Activated CD4-positive, alpha-beta T cell treated with anti-CD3 and anti-CD28 coated beads, Interleukin-2, Interleukin-6, amounts not matched to agents 100 ng/mL and 50 ng/mL, durations not matched to agents 16 hours and 8 hours (primary cell): ENCODE data around the gene PPP2R2C.

ENCODE experiments used
- DNase-seq: peaks from one replicate; pipeline ENCODE4 v3.0.0-alpha.2; 2020

PPP2R2C gene

GRCh38 chr4:6394671-6395081 lies 77.7 kb downstream of the PPP2R2C start:
- no peak for DNase-seq

GRCh38 chr4:6393544-6394475 lies 78.6 kb downstream of the PPP2R2C start:
- DNase-seq: no peak

- DNase-seq: no peak
Observed at GRCh38 chr4:6393066-6393465, 79.3 kb downstream of the PPP2R2C start.

DNA sequence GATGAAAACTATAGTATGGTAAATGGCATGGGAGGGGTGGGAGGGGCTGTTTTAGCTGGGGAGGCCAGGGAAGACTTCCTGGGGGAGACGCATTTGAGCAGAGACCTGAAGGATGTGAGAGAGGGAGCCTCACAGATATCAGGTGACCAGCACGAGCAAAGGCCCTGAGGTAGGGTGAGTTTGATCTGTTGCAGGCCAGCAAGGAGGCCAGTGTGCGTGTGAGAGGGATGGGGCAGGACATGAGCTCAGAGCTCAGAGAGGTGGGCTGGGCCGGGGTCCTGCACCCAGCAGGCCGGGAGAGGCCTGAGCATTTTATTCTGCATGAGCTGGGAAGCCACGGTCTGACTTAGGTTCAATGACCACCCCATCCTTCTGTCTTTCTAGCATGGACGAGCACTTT lies 80.0 kb downstream of the PPP2R2C start:
- DNase-seq: no peak

- no peak for DNase-seq
Observed at GRCh38 chr4:6391852-6392188, 80.6 kb downstream of the PPP2R2C start.

- DNase-seq: no peak
Observed at GRCh38 chr4:6391186-6391851, 81.1 kb downstream of the PPP2R2C start.

DNA sequence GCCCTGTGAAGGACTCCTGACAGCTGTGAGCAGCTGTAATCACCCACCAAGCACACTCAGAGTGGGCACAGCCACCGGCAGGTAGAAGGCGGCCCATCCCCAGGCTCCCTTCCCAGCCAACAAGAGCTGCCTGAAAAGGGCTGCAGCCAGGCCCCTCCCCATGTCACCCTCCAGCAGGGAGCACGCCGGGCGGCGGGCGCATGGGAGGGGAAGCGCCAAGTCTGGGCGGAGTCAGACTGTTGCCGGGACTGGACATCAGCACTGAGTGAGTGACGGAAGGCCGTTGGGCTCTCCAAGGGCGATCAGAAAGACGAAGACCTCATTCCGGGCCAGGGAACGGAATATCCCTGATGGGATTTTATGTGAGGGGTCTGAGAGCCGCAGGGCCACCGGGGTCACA lies 82.1 kb downstream of the PPP2R2C start:
- no peak for DNase-seq

- DNase-seq: no peak
Observed at GRCh38 chr4:6389142-6389825, 83.1 kb downstream of the PPP2R2C start.

DNA sequence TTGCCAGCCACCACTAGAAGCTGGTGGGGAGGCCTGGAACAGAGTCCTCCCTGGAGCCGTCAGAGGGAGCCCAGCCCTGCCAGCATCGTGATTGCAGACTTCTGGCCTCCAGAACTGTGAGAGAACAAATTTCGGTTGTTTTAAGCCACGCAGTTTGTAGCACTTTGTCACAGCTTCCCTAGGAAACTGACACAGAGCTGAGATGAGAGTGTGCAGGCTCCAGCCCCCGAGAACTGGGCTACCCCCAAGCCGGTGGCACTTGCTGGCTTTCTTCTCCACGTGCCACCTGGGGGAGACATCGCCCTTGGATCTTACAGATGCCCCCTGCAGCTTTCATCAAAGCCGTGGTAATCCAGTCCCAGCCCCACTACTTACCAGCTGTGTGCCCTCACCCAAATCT lies 83.7 kb downstream of the PPP2R2C start:
- no peak for DNase-seq

- DNase-seq: no peak
Observed at GRCh38 chr4:6387946-6388345, 84.5 kb downstream of the PPP2R2C start.

- no peak for DNase-seq
Observed at GRCh38 chr4:6386091-6386490, 86.3 kb downstream of the PPP2R2C start.

GRCh38 chr4:6385288-6385687 lies 87.1 kb downstream of the PPP2R2C start:
- no peak for DNase-seq

DNA sequence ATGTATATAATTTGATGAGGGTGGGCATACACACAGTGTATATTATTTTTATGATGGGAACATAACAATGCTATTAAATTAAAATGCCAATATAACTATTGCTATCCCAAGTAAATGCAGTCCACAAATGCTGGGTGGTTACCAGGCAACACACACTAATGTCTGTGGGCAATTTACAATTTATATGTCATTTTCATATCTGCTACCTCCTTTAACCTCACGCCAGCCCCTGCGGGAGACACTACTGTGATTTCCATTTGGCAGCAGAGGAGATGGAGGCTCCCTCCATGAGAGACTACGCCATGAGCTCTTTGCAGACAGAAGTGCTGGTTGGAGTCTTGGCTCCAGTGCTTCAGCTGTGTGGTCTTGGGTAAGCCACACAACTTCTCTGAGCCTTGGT lies 87.9 kb downstream of the PPP2R2C start:
- DNase-seq: no peak

DNA sequence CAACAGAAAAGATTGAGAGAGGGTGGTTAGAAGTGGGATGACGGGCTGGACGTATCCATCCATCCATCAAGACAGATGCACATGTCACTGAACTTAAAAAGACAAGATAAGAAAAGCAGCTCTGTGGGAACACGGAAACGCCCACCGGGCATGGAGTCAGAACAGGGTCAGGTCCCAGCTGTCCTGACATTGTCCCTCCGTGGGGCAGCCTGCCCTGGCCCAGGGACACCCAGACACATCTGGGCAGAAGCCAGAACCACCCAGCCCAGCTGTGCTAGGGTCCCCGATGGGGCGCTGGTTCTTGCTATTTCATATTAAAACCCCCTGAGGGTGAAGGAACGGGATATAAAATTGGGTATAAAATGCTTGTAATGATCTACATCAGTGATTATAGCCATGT lies 88.5 kb downstream of the PPP2R2C start:
- DNase-seq: no peak

DNA sequence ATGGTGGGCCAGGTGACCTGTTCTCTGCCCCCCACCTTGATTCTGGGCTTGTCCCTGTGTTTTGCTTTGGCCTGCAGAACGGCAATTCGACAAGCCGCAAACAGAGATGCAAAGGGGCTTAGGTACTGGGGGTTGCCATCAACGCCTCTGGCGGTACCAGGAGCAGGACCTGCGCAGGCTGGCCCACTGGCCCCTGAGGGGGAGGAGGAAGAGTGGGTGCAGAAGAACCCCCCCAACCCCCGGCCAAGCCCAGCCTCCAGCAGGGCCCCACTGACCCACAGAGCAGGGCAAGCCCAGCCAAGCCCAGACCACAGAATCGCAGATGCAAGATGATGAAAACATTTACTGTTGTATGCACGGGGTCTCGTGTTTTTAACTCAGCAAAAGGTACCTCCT lies 89.4 kb downstream of the PPP2R2C start:
- no peak for DNase-seq

- no peak for DNase-seq
Observed at GRCh38 chr4:6381571-6382123, 90.8 kb downstream of the PPP2R2C start.

- no peak for DNase-seq
Observed at GRCh38 chr4:6380746-6381410, 91.5 kb downstream of the PPP2R2C start.

- no peak for DNase-seq
Observed at GRCh38 chr4:6379767-6380745, 92.4 kb downstream of the PPP2R2C start.

- DNase-seq: no peak
Observed at GRCh38 chr4:6378493-6379445, 93.6 kb downstream of the PPP2R2C start.
